Uterus (tissue), 4 donors: Measurements from ENCODE around the gene ZNF418. TPM values are rescaled to one million over a fixed set of nuclear protein-coding genes. Genes with fewer than 3 reads are reported as not detected.
"Not testable (repeated sequence)": the region's sequence is repeated elsewhere in the genome, so short reads cannot be mapped to it uniquely, and the experiment has no call there.

Experiments used
- DNase-seq, 2 donors: peaks; one replicate each; pipeline ENCODE4 v3.0.0-alpha.2; 2019 to 2020
- H3K27ac ChIP-seq, 2 donors: fragments of 200-600 bp; sonication (generic); 1 replicate in 1 of 2; 2 replicates in 1 of 2; pipeline ENCODE4 v1.5.1; 2016 to 2018
- H3K27me3 ChIP-seq, 2 donors: fragments of 200-600 bp; sonication (generic); one replicate each; pipeline ENCODE4 v1.5.1; 2018 to 2019; ENCODE audit warnings: control low read depth in 1 of 2
- H3K36me3 ChIP-seq, 2 donors: fragments of 200-600 bp; sonication (generic); one replicate each; pipeline ENCODE4 v1.5.1; 2019; ENCODE audit warnings: control low read depth in 1 of 2
- H3K4me1 ChIP-seq, 2 donors: fragments of 200-600 bp; sonication (generic); one replicate each; pipeline ENCODE4 v1.5.1; 2018 to 2019; ENCODE audit warnings: control low read depth in 1 of 2
- H3K4me3 ChIP-seq, 2 donors: fragments of 200-600 bp; sonication (generic); 1 replicate in 1 of 2; 2 replicates in 1 of 2; pipeline ENCODE4 v1.5.1; 2018 to 2019; ENCODE audit warnings: mild to moderate bottlenecking in 1 of 2
- H3K9me3 ChIP-seq, 2 donors: fragments of 200-600 bp; sonication (generic); one replicate each; pipeline ENCODE4 v1.5.1; 2019; ENCODE audit warnings: control low read depth in 1 of 2
- POLR2A ChIP-seq, 2 donors: fragments of 450-650 bp; IDR thresholded peaks; one replicate each; pipeline ENCODE4 v1.6.1; 2016; ENCODE audit warnings: antibody characterized with exemption in 2 of 2, mild to moderate bottlenecking in 1 of 2, moderate library complexity in 1 of 2
- intact Hi-C: fragments of 100-400 bp; cut with DNase I; formaldehyde crosslinking; loops from one replicate; pipeline ENCODE4 v1.15.1; 2023; ENCODE audit warnings: low total_unique reads
- total RNA-seq, 4 donors: library from RNA; depleted of rRNA in 3 of 4; stranded (reverse); fragments of >200 nt in 3 of 4; gene quantifications; one replicate each; pipeline versions ENCODE4 v1.1.0 to v1.2.4, GENCODE V29; 2014 to 2023
- TF ChIP-seq, protein P1 (sequence below), 4 experiments: fragments of 200-600 bp in 2 of 4; fragments of 450-650 bp in 2 of 4; sonication (generic) in 2 of 4; IDR thresholded peaks; one replicate each; pipeline ENCODE4 v1.5.1; 2016 to 2019; ENCODE audit warnings: antibody characterized with exemption in 4 of 4, mild to moderate bottlenecking in 2 of 4, moderate library complexity in 1 of 4
- donor health status: DM: yes; HTN: yes; CAD: no.

Gene ZNF418
- total RNA-seq, 4 donors from 2014 or later, result 0.29 to 15.8 (median 9.8) TPM

DNA sequence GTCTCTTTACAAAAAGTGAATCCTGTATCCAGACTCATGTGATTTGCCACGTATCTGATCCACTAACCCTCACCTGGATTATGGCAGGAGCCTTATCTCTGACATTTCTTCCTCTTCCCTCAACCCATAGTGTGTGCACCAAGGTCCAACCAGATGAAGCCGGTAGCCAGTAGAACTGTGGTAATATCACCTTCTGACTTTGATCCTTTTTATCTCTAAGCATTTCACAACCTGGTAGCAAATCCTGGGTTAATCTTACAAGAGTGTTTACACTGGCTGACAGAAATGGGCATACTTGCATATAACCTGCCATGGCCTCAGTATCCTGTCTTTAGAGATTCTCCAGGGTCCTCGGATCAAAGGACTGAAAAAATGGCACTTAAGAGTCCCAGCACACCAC, 20.7 kb downstream of the ZNF418 start:
- Histone ChIP-seq H3K27me3 (no peaks in the 10 kb centered on the region), H3K27ac (no peak overlapping the region), H3K36me3 (no peaks in the 10 kb centered on the region), H3K4me3 (no peak overlapping the region), H3K4me1 (no peaks in the 10 kb centered on the region), H3K9me3 (peaks cover 0 to 49% of the 10 kb centered on the region in 2 donors)
- DNase-seq, result no peak
- intact Hi-C loops, result no loop called here
- TF ChIP-seq, protein P1, sequence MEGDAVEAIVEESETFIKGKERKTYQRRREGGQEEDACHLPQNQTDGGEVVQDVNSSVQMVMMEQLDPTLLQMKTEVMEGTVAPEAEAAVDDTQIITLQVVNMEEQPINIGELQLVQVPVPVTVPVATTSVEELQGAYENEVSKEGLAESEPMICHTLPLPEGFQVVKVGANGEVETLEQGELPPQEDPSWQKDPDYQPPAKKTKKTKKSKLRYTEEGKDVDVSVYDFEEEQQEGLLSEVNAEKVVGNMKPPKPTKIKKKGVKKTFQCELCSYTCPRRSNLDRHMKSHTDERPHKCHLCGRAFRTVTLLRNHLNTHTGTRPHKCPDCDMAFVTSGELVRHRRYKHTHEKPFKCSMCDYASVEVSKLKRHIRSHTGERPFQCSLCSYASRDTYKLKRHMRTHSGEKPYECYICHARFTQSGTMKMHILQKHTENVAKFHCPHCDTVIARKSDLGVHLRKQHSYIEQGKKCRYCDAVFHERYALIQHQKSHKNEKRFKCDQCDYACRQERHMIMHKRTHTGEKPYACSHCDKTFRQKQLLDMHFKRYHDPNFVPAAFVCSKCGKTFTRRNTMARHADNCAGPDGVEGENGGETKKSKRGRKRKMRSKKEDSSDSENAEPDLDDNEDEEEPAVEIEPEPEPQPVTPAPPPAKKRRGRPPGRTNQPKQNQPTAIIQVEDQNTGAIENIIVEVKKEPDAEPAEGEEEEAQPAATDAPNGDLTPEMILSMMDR (IDR thresholded peaks at IDR 0.05), result no peak
- TF ChIP-seq POLR2A (IDR thresholded peaks at IDR 0.05), result no peak

DNA sequence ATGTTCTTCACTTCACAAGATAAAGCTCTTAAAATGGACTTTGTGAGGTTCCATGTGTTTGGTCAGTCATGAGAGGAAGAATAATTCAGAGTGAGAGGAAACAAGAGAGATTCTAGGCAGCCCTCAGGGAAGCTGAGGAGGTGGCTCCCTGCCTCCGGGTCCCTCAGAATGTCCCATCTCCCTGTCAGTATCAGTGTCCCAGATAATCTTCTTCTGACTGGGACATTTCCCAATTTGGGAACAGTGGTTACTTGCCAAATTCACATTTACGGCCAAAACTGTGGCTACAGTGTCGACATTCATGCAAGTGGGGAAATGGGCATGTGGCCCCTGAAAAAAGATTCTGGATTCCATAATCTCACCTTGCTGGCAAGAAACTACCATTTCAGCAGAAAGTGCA, 27.8 kb downstream of the ZNF418 start:
- no peak for DNase-seq
- Histone ChIP-seq H3K27ac (no peak overlapping the region), H3K27me3 (no peaks in the 10 kb centered on the region), H3K36me3 (no peaks in the 10 kb centered on the region), H3K9me3 (peaks cover 0 to 75% of the 10 kb centered on the region in 2 donors), H3K4me1 (no peaks in the 10 kb centered on the region), H3K4me3 (no peak overlapping the region)
- intact Hi-C loops, result no loop called here
- TF ChIP-seq, protein P1 (IDR thresholded peaks at IDR 0.05), result no peak
- TF ChIP-seq POLR2A (IDR thresholded peaks at IDR 0.05), result no peak

DNA sequence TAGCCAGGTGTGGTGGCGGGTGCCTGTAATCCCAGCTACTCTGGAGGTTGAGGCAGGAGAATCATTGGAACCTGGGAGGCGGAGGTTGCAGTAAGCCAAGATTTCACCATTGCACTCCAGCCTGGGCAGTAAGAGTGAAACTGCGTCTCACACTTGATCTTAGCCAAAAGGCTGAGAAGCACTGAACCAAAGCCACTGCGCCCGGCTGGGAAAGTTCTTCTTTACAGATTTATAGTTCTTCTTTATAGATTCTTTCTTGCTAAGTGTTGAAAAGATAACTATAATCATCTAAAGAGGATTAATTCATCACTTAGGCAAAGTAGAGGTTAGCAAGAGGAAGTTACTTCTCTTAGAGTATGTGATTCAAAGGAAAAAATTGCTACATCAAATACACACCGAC, 29.9 kb downstream of the ZNF418 start:
- TF ChIP-seq, protein P1 (IDR thresholded peaks at IDR 0.05), result no peak
- TF ChIP-seq POLR2A (IDR thresholded peaks at IDR 0.05), result no peak
- intact Hi-C loops, result no loop called here
- H3K4me1 ChIP-seq, result no peaks in the 10 kb centered on the region
- no peaks in the 10 kb centered on the region for H3K27me3 ChIP-seq
- H3K4me3 ChIP-seq, result no peak overlapping the region
- H3K9me3 ChIP-seq, result peaks cover 0 to 60% of the 10 kb centered on the region in 2 donors
- H3K27ac ChIP-seq, result no peak overlapping the region
- no peak for DNase-seq
- H3K36me3 ChIP-seq, result no peaks in the 10 kb centered on the region

DNA sequence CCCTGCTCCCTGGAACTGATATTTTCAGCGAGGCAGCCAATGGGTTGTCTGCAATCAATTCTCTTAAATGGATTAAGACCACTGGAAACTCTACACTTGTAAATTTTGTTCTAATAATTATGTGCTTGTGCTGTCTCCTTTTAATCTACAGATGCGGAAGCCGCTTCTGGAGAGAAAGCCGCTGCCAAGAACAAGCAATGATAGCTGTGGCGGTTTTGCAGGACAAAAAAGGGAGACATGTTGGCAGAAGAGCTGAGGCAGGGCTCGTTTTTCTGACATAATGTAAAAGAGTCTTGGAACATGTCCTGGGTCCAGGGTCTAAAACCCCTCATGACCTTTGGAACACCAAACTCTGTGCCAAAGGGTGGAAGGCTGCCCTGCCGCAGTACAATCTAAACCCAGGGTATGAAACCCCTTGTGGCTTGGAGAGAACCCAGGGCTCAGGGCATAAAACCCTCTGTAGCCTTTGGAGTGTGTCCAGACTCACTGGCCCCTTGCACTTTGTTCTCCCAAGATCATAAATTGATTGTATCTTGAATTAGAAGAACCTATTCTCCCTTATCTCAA, 31.5 kb downstream of the ZNF418 start:
- Histone ChIP-seq H3K36me3 (no peaks in the 10 kb centered on the region), H3K4me1 (no peaks in the 10 kb centered on the region), H3K27ac (no peak overlapping the region), H3K9me3 (peaks cover 0 to 55% of the 10 kb centered on the region in 2 donors), H3K4me3 (no peak overlapping the region), H3K27me3 (no peaks in the 10 kb centered on the region)
- intact Hi-C loops, result no loop called here
- DNase-seq, result no peak
- TF ChIP-seq, protein P1 (IDR thresholded peaks at IDR 0.05), result no peak
- no peak for TF ChIP-seq POLR2A (IDR thresholded peaks at IDR 0.05)

DNA sequence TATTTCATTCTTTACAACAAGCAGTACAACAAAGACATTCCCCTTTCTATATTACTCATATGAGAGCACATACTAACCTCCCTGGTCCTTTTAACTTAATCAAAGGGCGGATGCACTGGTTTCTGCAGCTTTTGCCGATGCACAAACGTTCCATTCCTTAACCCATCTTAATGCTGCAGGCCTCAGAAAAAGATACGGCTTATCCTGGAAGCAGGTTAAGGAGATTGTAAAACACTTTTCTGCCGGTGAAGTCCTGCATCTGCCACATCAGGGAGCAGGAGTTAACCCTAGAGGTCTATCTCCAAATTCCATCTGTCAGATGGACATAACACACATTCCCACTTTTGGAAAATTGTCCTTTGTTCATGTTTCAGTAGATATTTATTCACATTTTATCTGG, 34.9 kb downstream of the ZNF418 start:
- no peak overlapping the region for H3K4me3 ChIP-seq
- no peaks in the 10 kb centered on the region for H3K36me3 ChIP-seq
- H3K4me1 ChIP-seq, result no peaks in the 10 kb centered on the region
- TF ChIP-seq POLR2A (IDR thresholded peaks at IDR 0.05), result no peak
- TF ChIP-seq, protein P1 (IDR thresholded peaks at IDR 0.05), result no peak
- H3K27ac ChIP-seq, result no peak overlapping the region
- DNase-seq, result no peak
- intact Hi-C loops, result no loop called here
- no peaks in the 10 kb centered on the region for H3K27me3 ChIP-seq
- H3K9me3 ChIP-seq, result peaks cover 0 to 29% of the 10 kb centered on the region in 2 donors

DNA sequence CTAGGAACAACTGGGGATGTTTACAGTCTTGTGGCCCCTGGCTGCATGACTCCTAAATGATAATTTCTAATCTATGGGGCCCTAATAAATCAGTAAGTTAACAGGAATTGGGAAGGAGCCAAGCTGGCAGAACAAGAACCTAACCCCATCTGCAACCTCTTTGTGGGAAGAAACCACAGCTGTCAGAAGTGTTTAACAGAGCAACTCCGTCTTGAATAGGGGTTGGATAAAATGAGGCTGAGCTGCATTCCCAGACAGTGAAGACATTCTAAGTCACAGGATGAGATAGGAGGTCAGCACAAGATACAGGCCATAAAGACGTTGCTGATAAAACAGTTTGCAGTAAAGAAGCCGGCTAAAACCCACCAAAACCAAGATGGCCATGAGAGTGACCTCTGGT, 44.5 kb downstream of the ZNF418 start:
- H3K4me3 ChIP-seq, H3K4me1 ChIP-seq, H3K9me3 ChIP-seq, H3K27me3 ChIP-seq, DNase-seq, H3K36me3 ChIP-seq, H3K27ac ChIP-seq, intact Hi-C loops: not testable (repeated sequence)
